ENCODE data around the gene MDM4. TPM values are rescaled to one million over a fixed set of nuclear protein-coding genes. Genes with fewer than 3 reads are reported as not detected.

The MDM4 gene
- polyA plus RNA-seq, 1 experiment = 21.4 TPM

- H3K9me3 ChIP-seq (ENCODE audit: control insufficient read depth, insufficient read depth, low read length) = no peaks in the 10 kb centered on the region
- H3K27ac ChIP-seq (ENCODE audit: low read depth, low read length) = no peak overlapping the region
- POLR2A ChIA-PET = no interaction called here
- no peak for DNase-seq (ENCODE audit: low read depth, low spot score)
- H3K27me3 ChIP-seq (ENCODE audit: control insufficient read depth, insufficient read depth, low read length) = peaks cover 7% of the 10 kb centered on the region
- no peak for TF ChIP-seq CTCF (IDR thresholded peaks at IDR 0.05; ENCODE audit: low read depth, low read length)
- no peak overlapping the region for H3K4me3 ChIP-seq (ENCODE audit: low read depth, low read length)
- CTCF ChIA-PET = interaction anchor here (0.6 to 19.8 kb wide), 13 partner anchors 9 to 630 kb away, joined by 3 to 483 read pairs (median 11); partner anchors contain the start of gene PIK3C2B
These were observed 14.0 kb upstream of the MDM4 start for GRCh38 chr1:204502241-204502640.

- ChIA-PET POLR2A (interaction anchor here (1.0 kb wide), 1 partner anchor 10 kb away, joined by 4 read pairs; no protein-coding TSS in a partner anchor), CTCF (interaction anchor here (0.6 to 19.8 kb wide), 36 partner anchors 10 to 632 kb away, joined by 3 to 483 read pairs (median 4); partner anchors contain the start of genes GOLT1A, PIK3C2B and PLEKHA6)
- no peak overlapping the region for H3K4me3 ChIP-seq (ENCODE audit: low read depth, low read length)
- DNase-seq (ENCODE audit: low read depth, low spot score) = peak; percentile 50
- TF ChIP-seq CTCF (IDR thresholded peaks at IDR 0.05; ENCODE audit: low read depth, low read length) = peak; percentile 64
- no peak overlapping the region for H3K27ac ChIP-seq (ENCODE audit: low read depth, low read length)
- no peaks in the 10 kb centered on the region for H3K9me3 ChIP-seq (ENCODE audit: control insufficient read depth, insufficient read depth, low read length)
- peaks cover 7% of the 10 kb centered on the region for H3K27me3 ChIP-seq (ENCODE audit: control insufficient read depth, insufficient read depth, low read length)
These were observed 12.9 kb upstream of the MDM4 start for GRCh38 chr1:204503122-204503912.

- TF ChIP-seq CTCF (IDR thresholded peaks at IDR 0.05; ENCODE audit: low read depth, low read length) = 0 out of 2 replicates have a peak, but pooled peaks have one; percentile 3
- ChIA-PET CTCF (interaction anchor here (0.6 to 19.8 kb wide), 22 partner anchors 11 to 314 kb away, joined by 3 to 483 read pairs (median 4); partner anchors contain the start of gene PIK3C2B), POLR2A (no interaction called here)
- H3K27me3 ChIP-seq (ENCODE audit: control insufficient read depth, insufficient read depth, low read length) = peaks cover 7% of the 10 kb centered on the region
- H3K27ac ChIP-seq (ENCODE audit: low read depth, low read length) = no peak overlapping the region
- H3K9me3 ChIP-seq (ENCODE audit: control insufficient read depth, insufficient read depth, low read length) = no peaks in the 10 kb centered on the region
- DNase-seq (ENCODE audit: low read depth, low spot score) = no peak
- H3K4me3 ChIP-seq (ENCODE audit: low read depth, low read length) = no peak overlapping the region
These were observed 12.2 kb upstream of the MDM4 start for GRCh38 chr1:204503913-204504519.

GRCh38 chr1:204505674-204506200 is 10.5 kb upstream of the MDM4 start:
- no peaks in the 10 kb centered on the region for H3K27me3 ChIP-seq (ENCODE audit: control insufficient read depth, insufficient read depth, low read length)
- TF ChIP-seq CTCF (IDR thresholded peaks at IDR 0.05; ENCODE audit: low read depth, low read length) = no peak
- H3K9me3 ChIP-seq (ENCODE audit: control insufficient read depth, insufficient read depth, low read length) = no peaks in the 10 kb centered on the region
- POLR2A ChIA-PET = interaction anchor here (0.7 to 2.9 kb wide), 3 partner anchors 11 to 1250 kb away, joined by 3 to 33 read pairs (median 5); partner anchors contain the start of gene MDM4
- H3K4me3 ChIP-seq (ENCODE audit: low read depth, low read length) = peak overlapping the region; percentile 57
- no peak for DNase-seq (ENCODE audit: low read depth, low spot score)
- CTCF ChIA-PET = interaction anchor here (0.7 to 19.8 kb wide), 6 partner anchors 12 to 301 kb away, joined by 5 to 483 read pairs (median 48); partner anchors contain the start of gene PIK3C2B
- no peak overlapping the region for H3K27ac ChIP-seq (ENCODE audit: low read depth, low read length)
